Measurements from ENCODE around the gene GAS7. TPM values are rescaled to one million over a fixed set of nuclear protein-coding genes. Genes with fewer than 3 reads are reported as not detected.

GAS7 gene
- total RNA-seq, 1 experiment from 2014 or later: 0.02 TPM

DNA sequence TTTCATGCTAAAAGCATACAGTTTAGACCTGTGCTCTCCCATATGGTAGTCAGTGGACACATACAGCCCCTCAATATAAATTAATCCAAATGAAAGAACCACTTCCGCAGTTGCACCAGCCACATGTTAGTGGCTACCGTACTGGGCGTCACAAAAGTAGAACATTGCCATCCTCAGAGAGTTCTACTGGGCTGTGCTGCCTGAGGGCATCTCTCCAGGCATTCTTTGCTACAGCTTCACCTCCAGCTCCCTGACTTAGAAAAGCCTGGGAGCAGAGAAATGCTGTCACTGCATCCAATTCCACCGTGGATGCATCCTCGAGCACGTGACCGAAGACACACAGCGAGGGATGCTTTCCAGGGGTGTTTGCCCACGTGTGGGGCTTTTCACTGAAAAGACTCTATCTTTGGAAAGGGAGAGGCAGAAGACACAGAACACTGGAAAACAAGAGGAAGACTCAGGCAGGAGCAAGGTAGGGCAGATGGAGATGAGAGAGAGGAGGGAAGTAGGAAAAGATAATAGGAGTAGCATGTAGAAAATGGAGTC is 86.4 kb downstream of the GAS7 start:
- no peak for DNase-seq (ENCODE audit: low read depth)

DNA sequence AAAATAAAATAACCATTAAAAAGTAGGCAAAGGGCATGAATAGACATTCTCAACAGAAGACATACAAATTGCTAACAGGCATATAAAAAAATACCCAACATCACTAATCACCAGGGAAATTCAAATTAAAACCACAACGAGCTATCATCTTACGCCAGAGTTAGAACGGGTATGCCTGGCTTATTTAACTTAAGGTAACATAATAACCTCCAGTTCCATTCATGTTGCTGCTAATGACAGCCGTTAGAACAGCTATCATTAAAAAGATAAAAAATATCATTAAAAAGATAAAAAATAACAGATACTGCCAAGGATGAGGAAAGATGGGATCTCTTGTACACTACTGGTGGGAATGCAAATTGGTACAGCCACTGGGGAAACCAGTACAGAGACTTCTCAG is 89.3 kb downstream of the GAS7 start:
- DNase-seq (ENCODE audit: low read depth): no peak

DNA sequence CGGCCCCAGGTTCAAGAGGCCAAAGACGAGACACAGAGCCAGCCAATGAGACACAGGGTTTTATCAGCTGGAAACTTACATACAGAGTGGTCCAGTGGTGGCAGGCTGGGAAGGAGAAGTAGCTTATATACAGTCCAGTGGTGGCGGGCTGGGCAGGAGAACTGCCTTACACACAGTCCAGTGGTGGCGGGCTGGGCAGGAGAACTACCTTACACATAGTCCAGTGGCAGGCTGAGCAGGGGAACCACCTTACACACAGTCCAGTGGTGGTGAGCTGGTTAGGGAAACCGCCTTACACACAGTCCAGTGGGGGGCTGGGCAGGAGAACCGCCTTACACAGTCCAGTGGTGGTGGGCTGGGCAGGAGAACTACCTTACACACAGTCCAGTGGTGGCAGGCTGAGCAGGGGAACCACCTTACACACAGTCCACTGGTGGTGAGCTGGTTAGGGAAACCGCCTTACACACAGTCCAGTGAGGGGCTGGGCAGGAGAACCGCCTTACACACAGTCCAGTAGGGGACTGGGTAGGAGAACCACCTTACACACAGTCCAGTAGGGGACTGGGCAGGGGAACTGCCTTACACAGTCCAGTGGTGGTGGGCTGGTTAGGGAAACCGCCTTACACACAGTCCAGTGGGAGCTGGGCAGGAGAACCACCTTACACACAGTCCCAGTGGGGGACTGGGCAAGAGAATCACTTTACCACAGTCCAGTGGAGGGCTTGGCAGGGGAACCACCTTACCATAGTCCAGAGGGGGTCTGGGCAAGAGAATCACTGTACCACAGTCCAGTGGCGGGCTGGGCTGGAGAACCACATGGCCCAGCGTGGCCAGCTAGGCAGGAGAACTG is 90.9 kb downstream of the GAS7 start:
- no peak for DNase-seq (ENCODE audit: low read depth)

DNA sequence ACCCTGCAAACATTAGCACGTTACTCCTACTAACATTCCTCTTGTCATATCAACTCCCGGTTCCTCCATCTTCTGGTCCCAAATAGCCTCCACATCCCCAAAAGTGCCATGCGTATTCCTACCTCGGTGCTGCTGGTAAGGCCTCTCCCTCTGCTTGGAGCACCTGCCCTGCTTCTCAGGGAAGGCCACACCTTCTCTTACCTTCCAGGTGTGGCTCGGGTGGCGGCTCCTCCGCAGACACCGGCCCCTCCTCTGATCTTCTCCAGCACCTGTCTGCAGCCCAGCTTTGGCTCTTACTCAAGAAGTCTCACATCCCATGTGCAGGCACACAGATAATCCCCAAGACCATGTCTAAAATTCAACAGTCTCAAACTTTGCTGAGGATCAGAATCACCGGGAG is 92.3 kb downstream of the GAS7 start:
- no peak for DNase-seq (ENCODE audit: low read depth)

DNA sequence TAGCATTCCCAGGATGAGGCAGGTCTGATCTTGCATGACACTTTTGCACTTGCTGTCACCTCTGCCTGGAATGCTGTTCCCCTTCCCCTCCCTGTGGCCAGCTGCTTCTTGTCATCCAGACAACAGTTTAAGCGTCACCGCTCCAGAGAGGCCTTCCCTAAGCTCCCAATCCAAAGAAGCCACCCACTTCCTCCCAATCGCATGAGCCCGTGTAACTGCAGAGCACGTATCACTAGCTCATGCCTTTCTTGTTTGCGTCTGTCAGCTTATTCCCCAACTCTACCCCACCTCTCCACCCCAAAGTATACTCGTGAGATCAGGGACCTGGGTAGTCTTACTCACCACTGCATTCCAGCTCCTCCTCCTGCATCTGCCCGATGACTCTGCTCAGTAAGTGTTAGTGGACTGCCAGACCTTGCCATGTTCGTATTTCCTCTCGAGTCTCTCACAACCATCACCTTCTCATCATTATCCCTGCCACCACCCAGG is 92.8 kb downstream of the GAS7 start:
- DNase-seq (ENCODE audit: low read depth): no peak

DNA sequence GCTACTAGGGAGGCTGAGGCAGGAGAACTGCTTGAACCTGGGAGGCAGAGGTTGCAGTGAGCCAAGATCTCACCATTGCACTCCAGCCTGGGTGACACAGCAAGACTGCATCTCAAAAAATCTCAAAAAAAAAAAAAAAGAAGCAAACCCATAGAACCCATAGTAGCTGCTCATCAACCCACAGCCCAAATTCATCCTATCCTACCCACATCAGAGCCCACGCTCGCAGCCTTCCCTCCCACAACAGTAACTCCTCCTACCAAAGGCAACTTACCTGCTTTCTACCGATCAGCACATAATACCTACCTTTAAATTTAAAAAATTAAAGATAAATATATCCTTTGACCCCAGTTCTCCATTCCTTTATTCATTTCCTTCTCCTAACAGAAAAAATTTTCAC is 94.7 kb downstream of the GAS7 start:
- no peak for DNase-seq (ENCODE audit: low read depth)

DNA sequence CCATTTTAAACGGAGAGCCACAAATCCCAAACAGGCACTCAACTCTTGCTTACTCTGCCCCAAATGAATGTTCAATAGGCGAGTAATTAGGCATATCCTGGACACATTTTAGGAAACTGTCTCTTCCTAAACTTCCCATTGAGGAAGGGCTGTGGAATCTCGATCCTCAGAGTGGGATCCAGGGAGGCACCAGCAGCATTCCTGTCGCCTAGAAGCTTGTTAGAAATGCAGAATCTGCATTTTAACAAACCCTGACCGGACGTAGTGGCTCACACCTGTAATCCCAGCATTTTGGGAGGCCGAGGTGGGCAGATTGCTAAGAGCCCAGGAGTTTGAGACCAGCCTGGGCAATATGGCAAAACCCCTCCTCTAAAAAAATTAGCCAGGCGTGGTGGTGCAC is 95.6 kb downstream of the GAS7 start:
- DNase-seq (ENCODE audit: low read depth): no peak

DNA sequence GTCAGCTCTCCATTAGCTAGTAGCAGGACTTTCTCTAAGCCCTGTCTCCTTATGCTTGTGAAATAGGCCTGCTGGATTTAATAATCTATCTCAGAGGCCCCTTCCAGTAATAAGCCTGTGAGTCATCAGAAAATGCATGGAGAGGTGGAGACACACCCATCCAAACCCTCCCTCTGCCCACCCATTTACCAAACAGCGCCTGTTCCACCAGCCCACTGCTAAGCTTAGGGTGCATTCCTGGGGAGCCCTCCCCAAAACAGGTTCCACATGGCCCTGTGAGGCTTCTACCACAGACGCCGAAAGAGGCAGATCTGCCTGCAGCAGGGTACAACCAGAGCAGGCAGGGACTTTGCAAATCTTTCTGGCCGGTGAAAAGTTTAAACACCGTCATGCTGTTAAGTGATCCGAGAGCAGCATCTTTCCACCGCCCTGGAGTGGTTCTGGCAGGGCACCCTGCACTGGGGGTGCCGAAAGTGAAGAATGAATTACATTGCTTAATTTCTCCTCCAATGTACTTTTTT is 99.3 kb downstream of the GAS7 start:
- DNase-seq (ENCODE audit: low read depth): no peak

DNA sequence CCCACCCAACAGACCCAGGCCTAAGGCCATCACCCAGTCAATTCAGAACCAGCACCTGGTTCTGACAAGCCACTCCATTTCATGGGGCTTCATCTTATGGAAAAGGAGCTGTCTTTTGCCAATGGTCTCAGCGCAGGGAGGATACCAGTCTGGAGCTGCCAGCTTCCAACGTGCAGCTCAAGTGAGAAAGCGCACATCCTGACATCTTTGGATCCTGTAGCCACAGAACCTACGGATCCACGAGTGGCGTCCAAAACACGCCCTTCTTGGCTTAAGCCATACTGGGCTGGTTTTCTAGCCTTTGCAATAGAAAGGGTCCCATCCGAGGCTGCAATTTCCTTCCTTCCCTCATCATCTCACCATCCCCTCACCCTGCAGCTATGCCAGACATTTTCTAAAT is 101.8 kb downstream of the GAS7 start:
- DNase-seq (ENCODE audit: low read depth): no peak

DNA sequence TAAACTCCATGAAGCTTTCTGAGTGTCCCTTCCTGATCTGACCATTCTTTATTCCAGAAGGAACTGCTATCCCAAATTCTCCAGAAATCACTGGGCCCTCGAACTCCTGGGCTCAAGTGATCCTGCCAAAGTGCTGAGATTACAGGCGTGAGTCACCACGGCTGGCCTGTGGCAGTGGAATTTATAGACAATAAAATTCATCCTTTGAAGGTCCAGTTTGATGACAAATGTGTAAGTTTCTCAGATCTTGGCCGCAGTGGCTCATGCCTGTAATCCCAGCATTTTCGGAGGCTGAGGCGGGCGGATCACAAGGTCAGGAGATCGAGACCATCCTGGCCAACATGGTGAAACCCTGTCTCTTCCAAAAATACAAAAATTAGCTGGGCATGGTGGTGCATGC is 103.1 kb downstream of the GAS7 start:
- DNase-seq (ENCODE audit: low read depth): peak; percentile 83

DNA sequence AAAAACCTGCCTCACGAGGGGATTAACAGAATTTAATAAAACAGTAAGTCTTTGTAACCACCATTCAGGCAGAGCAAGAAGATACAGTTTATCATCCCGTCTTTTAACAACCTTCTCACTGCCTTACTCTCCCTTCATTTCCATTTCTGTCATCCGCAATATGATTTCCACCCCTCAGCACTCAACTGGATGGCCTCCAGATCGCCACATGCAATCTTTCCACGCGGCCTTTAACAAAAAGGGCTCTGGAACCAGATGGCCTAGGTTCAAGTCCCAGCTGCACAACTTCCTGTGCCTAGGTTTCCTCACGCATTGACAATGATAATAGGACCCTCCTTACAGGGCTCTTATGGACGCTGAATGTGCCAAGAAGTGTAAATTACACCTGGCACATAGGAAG is 103.6 kb downstream of the GAS7 start:
- no peak for DNase-seq (ENCODE audit: low read depth)

DNA sequence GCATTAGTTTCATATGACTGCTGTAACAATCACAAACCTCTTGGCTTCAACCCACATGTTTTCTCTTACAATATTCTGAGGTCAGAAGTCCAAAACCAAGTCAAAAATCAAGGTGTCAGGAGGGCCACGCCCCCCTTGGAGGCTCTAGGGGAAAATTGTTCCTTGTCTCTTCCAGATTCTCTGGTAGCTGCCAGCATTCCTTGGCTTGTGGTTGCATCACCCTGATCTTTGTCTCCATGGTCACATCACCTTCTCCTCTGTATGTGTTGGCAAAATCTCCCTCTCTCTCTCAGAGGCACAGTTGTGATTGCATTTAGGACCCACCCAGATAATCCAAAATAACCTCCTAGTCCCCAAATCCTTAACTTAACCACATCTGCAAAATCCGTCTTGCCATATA is 105.8 kb downstream of the GAS7 start:
- DNase-seq (ENCODE audit: low read depth): no peak

DNA sequence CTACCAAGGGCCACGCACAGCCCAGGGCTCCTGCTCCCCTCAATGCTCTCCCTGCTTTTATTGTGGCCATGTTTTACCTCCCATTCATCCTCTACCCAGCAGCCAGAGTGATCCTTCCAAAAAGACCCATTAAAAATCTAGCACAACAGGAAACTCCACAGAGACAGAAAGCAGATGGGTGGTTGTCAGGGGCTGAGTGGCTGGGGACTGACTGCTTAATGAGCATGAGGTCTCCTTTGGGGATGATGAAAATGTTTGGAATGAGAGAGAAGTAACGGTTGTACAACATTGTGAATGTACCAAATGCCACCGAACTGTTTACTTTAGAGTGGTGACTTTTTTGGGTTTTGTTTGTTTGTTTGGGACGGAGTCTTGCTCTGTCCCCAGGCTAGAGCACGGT is 107.4 kb downstream of the GAS7 start:
- DNase-seq (ENCODE audit: low read depth): peak; percentile 30

DNA sequence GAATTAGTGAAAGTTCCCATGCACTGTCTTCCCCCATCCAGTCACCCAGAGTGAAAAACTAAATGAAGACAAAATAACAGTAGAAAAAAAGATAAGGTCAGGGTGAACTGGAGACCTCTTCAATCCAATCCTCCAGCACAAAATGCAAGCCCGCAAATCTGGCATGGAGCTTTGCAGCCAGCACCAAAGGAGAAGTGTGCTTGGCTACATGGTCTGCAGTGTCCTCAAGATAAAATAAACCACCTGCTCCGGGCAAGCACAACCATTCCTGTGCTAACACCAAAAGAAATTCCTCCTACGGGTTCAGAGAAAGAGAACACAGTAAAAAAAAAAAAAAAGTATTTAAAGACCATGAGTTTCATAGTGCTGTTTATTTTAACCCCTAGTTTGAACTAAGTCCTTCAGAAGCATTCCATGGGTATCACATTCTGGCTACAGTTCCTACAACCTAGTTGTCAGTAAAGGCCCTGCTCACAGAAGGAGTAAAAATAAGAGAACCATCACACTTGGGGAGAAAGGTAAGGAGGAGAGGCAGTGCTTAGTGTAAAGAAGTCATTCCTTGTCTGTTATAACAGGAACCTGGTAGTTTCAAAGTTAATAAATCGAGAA is 109.1 kb downstream of the GAS7 start:
- no peak for DNase-seq (ENCODE audit: low read depth)

DNA sequence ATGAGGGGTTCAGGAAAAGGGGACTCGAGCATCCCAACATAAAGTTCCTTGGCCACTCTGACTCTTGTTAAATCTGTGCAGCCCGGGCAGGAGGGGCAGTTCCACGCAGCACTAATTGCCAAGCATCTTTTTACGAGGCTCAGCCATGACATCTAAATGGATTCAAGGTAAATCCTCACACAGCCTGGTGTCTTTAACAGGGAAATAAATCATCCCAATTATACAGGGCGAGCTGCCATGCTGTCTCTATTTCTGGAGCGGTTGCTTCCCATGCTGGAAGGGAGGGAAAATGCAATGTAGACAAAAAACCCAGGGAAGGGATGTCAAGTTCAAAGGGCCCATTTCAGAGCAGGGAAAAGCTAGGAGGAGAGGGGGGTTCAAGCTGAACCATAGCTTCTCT is 110.0 kb downstream of the GAS7 start:
- DNase-seq (ENCODE audit: low read depth): peak; percentile 42

DNA sequence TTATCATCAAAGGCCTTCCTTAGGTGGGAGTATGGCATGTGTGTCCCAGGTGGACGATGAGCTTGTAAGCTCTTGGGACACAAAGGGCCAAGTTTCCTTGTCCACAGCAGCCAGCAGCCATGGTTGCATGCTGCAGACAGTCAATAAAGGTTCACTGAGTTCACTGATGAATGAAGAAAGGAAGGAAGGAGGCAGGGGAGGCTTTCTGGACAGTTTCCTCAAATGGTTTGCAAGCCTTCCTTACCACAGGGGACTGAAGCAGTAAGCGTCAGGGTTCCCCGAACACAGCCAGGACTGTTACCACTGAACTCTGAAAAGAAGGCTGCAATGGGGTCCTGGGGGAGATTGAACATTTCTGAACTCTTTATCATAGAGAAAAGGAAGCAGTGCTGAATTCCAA is 111.1 kb downstream of the GAS7 start:
- no peak for DNase-seq (ENCODE audit: low read depth)

DNA sequence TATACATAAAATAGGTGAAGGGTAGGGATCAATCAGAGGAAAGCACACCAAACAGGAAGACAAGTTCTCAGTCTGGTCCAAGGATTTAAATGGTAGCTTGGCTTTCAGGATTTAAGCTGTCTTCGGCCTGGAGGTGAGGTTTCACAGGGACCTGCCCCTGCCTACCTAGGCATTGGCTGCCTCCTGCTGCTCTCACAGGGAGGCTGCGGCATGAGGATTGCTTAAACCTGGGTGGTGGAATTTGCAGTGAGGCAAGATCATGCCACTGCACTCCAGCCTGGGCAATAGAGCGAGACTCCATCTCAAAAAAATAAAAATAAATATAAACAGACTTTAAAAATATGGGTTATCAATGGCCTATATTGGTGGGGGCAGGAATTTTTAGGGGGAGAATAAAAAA is 114.5 kb downstream of the GAS7 start:
- no peak for DNase-seq (ENCODE audit: low read depth)

DNA sequence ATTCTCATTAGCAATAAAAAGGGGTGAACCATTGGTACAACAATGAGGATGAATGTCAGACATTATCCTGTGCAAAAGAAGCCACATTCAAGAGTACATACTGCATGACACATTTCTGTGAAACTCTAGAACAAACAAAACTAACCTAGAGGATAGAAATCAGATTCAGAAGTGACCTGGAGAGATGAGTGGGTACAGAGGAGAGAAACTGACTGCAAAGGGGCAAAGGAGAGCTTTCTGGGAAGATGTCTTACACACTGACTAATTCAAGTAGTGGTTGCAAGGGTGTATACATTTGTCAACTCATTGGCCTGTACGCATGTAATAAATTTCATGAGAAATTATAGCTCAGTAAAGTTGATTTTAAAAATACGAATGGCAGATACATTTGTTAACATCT is 115.6 kb downstream of the GAS7 start:
- DNase-seq (ENCODE audit: low read depth): no peak

DNA sequence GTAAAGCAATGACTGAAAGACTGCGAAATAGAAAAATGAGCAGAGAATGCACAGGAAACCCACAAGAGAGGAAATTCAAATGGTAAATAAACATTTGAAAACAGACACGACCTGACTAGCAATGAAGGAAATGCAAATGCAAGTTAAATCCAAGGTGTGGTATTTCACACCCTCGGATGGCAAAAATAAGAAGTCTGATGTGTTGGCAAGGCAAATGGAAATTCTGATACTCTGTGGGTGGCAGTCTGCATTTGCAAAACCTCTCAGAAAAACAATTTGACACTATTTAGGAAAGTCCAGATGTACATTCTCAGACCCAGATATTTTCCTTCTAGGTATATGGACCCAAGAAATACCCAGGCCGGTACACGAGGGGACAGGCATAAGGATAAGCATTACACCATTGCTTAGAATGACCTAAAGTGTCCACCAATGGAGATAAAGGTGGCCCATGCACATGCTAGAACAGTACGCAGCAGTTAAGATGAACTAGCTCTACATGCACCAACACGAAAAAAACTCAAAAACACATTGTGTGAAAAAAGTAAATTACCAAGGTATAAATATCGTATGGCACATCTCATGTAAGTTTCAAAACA is 116.7 kb downstream of the GAS7 start:
- DNase-seq (ENCODE audit: low read depth): no peak

DNA sequence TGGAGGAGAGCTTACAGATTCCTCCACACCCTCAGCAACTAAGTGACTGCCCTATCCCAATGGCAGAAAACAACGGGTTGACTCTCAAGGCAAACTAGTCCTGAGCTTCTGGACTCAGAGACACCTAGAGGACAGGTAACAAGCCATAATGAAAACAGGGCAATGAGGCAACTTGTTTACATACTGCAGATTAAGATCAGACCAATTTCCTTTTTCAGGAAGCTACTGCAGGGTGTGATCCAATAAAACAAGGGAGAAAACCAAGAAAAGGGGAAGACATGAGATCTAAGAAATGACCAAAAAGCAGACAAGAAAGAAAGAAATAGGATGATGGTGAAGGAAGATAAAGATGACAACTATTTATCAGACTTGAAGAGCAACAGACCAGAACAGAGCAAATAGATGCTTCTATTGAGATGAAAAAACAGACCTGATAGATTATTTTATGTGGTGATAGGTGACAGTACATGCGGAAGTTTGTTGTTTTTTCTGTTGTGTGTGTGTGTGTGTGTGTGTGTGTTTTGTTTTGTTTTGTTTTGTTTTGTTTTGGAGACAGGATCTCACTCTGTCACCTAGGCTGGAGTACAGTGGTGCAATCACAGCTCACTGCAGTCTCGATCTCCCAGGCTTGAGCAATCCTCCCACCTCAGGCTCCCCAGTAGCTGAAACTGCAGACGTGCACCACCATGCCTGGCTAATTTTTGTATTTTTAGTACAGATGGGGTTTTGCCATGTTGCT is 120.7 kb downstream of the GAS7 start:
- no peak for DNase-seq (ENCODE audit: low read depth)

DNA sequence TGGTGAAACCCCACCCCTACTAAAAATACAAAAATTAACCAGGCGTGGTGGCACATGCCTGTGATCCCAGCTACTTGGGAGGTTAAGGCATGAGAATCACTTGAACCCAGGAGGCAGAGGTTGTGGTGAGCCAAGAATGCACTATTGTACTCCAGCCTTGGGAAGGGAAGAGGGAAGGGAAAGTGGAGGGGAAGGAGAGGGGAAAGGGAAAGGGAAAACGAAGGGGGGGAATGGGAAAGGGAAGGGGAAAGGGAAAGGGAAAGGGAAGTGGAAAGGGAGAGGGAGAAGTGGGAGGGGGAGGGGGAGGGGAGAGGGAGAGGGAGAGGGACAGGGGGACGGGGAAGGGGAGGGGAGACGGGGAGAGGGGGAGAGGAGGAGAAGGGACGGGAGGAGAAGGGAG is 122.5 kb downstream of the GAS7 start:
- no peak for DNase-seq (ENCODE audit: low read depth)

DNA sequence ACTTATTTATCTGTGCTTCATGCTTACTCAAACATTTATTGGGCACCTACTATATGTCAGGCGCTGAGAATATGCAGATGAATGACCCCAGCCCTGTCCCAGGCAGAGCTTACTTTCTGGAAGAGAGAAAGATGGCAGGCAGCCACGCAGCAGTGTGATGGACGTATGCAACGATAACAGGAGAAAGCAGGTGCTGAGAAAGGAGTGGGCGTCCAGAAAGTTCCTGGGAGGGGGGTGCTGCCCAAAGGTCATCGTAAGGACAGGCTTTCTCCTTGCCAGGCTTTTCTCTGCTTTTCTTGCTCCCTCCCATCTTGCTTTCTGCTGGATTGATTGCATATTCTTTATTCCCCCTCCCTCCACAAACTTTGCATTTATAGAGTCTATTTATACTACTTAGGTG is 124.5 kb downstream of the GAS7 start:
- DNase-seq (ENCODE audit: low read depth): no peak
